ENCODE data around the gene TXNRD2. TPM values are rescaled to one million over a fixed set of nuclear protein-coding genes. Genes with fewer than 3 reads are reported as not detected.

The TXNRD2 gene
- total RNA-seq, 1 experiment from 2014 or later = 22.9 TPM

GRCh38 chr22:19974268-19974861, 32.7 kb upstream of the TXNRD2 start:
- Mint-ChIP-seq H3K4me1 (peaks cover 11 to 18% of the 10 kb centered on the region in 2 experiments), H3K27ac (peak overlapping the region in 2 of 3 experiments; percentile 86 to 89; a peak in 4 of 7 replicates), H3K4me3 (0 out of 5 replicates have a peak overlapping the region, but pooled peaks of 1 of the 2 experiments have one; percentile 5), H3K9me3 (no peaks in the 10 kb centered on the region; a peak in 1 of 5 replicates), H3K27me3 (ENCODE audit: low read depth) (no peaks in the 10 kb centered on the region), H3K36me3 (ENCODE audit: insufficient read depth in 1 of 3, low read depth in 3 of 3) (peaks cover 12 to 39% (median 34%) of the 10 kb centered on the region in 3 experiments)
- Histone ChIP-seq H3K56ac (ENCODE audit: insufficient read length, low read depth, low read length) (no peak overlapping the region), H2BK20ac (ENCODE audit: low read depth, low read length, poor library complexity, severe bottlenecking) (no peak overlapping the region), H2BK120ac (ENCODE audit: low read depth, low read length, poor library complexity, severe bottlenecking) (no peak overlapping the region), H4K5ac (ENCODE audit: insufficient read length, low read depth, low read length) (no peak overlapping the region), H3K23ac (ENCODE audit: insufficient read length, low read depth, low read length) (no peak overlapping the region), H3T11ph (ENCODE audit: low read length) (no peak overlapping the region), H3K27ac (ENCODE audit: insufficient read length, low read depth, low read length) (no peak overlapping the region), H4K20me1 (ENCODE audit: control insufficient read depth, insufficient read depth, insufficient read length) (no peaks in the 10 kb centered on the region), H2AFZ (ENCODE audit: low read length) (no peak overlapping the region), H3K4ac (ENCODE audit: low read depth, low read length) (no peak overlapping the region), H2BK12ac (ENCODE audit: insufficient read length, low read depth, low read length) (no peak overlapping the region), H3K14ac (ENCODE audit: insufficient read depth, low read length) (no peak overlapping the region), H3K18ac (ENCODE audit: insufficient read length, low read depth, low read length) (no peak overlapping the region), H3K79me1 (ENCODE audit: insufficient read depth, low read depth, low read length, poor library complexity, severe bottlenecking) (no peaks in the 10 kb centered on the region), H3K23me2 (ENCODE audit: insufficient read length, low read depth, low read length, poor library complexity, severe bottlenecking) (no peaks in the 10 kb centered on the region), H3K4me2 (ENCODE audit: insufficient read depth, insufficient read length, low read length) (no peak overlapping the region), H4K91ac (ENCODE audit: insufficient read length, low read depth, low read length) (no peak overlapping the region), H3K9me3 (ENCODE audit: control insufficient read depth, low read depth, low read length) (no peaks in the 10 kb centered on the region), H2BK15ac (ENCODE audit: low read depth, low read length) (no peak overlapping the region), H3K27me3 (ENCODE audit: insufficient read depth, low read length) (no peaks in the 10 kb centered on the region), H4K8ac (replicated peaks; ENCODE audit: insufficient read length, low read depth, low read length) (no peak overlapping the region), H2BK5ac (ENCODE audit: insufficient read length, low read length) (no peak overlapping the region), H3K9ac (ENCODE audit: extremely low read depth, insufficient read length, low read length) (no peak overlapping the region), H3K79me2 (ENCODE audit: insufficient read depth, low read length) (no peaks in the 10 kb centered on the region), H2AK5ac (ENCODE audit: insufficient read length, low read length) (no peak overlapping the region), H3K4me1 (ENCODE audit: insufficient read depth, low read length) (no peaks in the 10 kb centered on the region; the same call in 1 of the 2 replicates)
- no CpG with 5 or more reads among the region's 11 CpGs for WGBS (ENCODE audit: extremely low coverage, insufficient read length, low lambda C conversion rate)
- DNase-seq = peak; percentile 99
- TF ChIP-seq, protein P1, sequence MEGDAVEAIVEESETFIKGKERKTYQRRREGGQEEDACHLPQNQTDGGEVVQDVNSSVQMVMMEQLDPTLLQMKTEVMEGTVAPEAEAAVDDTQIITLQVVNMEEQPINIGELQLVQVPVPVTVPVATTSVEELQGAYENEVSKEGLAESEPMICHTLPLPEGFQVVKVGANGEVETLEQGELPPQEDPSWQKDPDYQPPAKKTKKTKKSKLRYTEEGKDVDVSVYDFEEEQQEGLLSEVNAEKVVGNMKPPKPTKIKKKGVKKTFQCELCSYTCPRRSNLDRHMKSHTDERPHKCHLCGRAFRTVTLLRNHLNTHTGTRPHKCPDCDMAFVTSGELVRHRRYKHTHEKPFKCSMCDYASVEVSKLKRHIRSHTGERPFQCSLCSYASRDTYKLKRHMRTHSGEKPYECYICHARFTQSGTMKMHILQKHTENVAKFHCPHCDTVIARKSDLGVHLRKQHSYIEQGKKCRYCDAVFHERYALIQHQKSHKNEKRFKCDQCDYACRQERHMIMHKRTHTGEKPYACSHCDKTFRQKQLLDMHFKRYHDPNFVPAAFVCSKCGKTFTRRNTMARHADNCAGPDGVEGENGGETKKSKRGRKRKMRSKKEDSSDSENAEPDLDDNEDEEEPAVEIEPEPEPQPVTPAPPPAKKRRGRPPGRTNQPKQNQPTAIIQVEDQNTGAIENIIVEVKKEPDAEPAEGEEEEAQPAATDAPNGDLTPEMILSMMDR (conservative IDR thresholded peaks at IDR 0.05) = 0 out of 3 replicates have a peak, but pooled peaks have one; percentile 9
